Erythroblast (primary cell): Measurements from ENCODE around the gene MRPL57.
"Not testable (repeated sequence)": the region's sequence is repeated elsewhere in the genome, so short reads cannot be mapped to it uniquely, and the experiment has no call there.

ENCODE experiments used
- DNase-seq, 2 experiments: peaks; one replicate each; lab custom pipeline; 2025; lab: John Stamatoyannopoulos, UW
- GATA1 ChIP-seq: IDR thresholded peaks from 2 replicates; pipeline ENCODE4 v1.6.1; 2011; ENCODE audit warnings: low read depth, mild to moderate bottlenecking, control low read depth, low read length, moderate library complexity
- POLR2A ChIP-seq: IDR thresholded peaks from 2 replicates; pipeline ENCODE4 v1.6.1; 2011; ENCODE audit warnings: mild to moderate bottlenecking, low read length

The MRPL57 gene

DNA sequence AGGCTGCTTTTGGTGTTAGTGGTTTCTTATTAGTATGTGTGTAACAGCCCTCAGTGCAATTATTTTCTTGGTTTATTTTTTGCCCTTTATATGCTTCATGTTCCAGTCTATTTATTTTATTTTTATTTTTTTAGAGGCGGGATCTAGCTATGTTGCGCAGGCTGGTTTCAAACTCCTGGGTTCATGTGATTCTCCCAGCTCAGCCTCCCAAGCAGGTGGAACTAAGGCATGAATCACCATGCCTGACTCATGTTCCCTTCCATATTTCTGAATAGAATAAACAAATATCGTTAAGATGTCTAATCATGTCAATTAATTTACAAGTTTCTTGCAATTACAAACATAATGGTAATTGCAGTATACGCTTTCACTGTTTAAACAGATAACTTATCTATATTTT is 11.8 kb upstream of the MRPL57 start:
- DNase-seq = no peak
- TF ChIP-seq POLR2A (no peak), GATA1 (no peak)

DNA sequence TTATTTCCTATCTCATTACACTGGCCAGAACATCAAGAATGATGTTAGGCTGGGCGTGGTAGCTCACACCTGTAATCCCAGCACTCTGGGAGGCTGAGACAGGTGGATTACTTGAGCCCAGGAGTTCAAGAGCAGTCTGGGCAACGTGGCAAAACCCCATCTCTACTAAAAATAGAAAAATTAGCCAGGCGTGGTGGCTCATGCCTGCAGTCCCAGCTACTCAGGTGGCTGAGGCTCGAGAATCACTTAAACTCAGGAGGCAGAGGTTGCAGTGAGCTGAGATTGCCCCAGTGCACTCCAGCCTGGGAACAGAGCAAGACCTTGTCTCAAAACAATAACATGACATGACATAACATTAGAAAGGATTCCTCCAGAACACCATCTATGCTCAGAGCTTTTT is 10.9 kb upstream of the MRPL57 start:
- not testable (repeated sequence) for DNase-seq

DNA sequence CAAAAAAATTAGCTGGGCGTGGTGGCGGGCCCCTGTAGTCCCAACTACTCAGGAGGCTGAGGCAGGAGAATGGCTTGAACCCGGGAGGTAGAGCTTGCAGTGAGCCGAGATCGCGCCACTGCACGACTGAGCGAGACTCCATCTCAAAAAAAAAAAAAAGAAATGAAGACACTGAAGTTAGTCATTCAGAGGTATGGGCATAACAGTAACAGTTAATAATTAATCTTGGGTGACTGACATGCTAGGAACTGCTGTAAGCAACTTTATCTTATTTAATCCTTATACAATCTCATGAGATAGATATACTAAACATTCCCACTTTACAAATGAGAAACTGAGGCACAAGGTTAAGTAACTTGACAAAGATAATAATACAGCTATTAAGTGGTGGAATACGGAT is 5.0 kb upstream of the MRPL57 start:
- TF ChIP-seq GATA1 = no peak
- no peak for TF ChIP-seq POLR2A
- no peak for DNase-seq

DNA sequence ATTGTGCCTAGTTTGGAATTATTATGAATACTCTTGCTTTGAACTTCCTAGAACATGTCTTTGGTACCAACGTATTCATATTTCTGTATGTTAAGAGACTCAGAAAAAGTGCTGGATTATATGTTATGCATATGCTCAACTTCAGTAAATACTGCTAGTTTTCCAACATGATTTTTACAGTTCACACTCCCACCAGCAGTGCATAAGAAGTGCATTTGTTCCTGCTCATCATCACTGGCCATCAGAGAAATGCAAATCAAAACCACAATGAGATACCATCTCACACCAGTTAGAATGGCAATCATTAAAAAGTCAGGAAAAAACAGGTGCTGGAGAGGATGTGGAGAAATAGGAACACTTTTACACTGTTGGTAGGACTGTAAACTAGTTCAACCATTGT is 2.7 kb upstream of the MRPL57 start:
- not testable (repeated sequence) for DNase-seq

DNA sequence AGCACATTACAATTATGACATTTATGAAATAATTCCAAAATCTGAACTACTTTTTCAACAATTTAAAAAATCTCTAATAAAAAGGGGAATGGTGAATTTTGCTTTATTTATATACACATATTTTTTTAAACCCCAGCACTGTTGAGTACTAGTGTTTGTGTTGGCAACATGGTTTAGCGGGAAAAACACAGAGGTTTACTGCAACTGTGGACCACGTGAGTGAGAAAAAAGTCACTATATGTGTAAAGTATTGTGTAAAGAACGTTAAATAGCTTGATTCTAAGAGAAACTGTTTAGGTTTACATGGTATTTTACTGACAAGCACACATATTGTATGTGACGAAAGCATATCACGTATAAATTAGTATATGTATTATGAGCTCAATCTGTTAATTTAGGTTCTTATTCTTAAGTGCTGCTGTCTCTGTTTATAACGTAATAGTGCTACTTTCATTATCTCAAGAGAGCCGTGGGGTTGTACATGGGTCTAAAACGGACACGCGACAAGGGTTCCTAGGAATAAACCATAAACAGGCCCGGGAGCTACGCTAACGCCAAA is 723 bp upstream of the MRPL57 start:
- no peak for TF ChIP-seq GATA1
- no peak for TF ChIP-seq POLR2A

DNA sequence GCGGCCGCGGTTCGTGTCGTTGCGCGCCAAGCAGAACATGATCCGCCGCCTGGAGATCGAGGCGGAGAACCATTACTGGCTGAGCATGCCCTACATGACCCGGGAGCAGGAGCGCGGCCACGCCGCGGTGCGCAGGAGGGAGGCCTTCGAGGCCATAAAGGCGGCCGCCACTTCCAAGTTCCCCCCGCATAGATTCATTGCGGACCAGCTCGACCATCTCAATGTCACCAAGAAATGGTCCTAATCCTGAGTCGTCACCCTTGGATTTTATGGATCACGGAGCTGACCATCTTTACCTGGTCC is 475 bp downstream of the MRPL57 start:
- peak in 1 of 2 experiments; percentile 80 for DNase-seq
- TF ChIP-seq POLR2A (no peak), GATA1 (no peak)

More for the DNA sequence above, 723 bp upstream of the MRPL57 start:
- DNase-seq = peak in 1 of 2 experiments; percentile 57

DNA sequence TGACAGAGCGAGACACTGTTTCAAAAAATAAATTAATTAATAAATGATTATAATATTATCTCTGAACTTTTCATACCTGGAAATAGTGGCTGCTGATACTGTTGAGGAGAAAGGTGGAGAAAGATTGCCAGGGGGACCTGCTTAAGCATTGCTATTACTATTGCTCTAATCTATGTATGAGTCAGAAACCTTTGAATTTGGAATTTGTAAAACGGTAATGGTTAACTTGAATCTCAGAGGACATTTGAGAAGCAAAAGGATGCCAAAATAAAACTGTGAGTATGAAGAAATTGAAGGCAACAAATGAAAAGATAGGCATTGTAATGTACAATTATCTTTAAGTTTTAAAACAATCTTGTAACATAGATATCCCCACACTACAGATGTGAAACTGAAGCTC is 5.2 kb downstream of the MRPL57 start:
- TF ChIP-seq POLR2A (no peak), GATA1 (no peak)
- DNase-seq = no peak

DNA sequence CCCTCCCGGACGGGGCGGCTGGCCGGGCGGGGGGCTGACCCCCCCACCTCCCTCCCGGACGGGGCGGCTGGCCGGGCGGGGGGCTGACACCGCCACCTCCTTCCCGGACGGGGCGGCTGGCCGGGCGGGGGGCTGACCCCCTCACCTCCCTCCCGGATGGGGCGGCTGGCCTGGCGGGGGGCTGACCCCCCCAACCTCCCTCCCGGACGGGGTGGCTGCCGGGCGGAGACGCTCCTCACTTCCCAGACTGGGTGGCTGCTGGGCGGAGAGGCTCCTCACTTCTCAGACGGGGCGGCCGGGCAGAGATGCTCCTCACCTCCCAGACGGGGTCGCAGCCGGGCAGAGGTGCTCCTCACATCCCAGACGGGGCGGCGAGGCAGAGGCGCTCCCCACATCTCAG is 10.0 kb downstream of the MRPL57 start:
- not testable (repeated sequence) for DNase-seq

DNA sequence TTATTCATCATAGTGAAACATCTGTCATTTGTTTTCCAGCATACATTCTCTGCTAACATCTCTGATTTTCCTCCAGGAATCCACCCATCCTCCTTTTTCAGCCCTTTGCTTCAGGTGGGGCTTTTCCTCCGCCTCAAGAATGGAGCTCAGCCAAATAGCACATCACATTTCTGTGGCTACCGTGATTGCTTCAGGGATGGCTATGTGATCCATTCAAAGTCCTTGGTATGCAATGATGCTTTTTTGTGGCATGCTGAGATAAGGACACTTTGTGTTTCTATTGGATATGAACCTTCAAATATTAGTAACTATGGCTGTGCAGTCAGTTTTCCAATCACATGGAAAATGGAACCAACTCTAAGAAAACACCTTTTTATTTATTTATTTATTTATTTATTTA is 18.3 kb downstream of the MRPL57 start:
- not testable (repeated sequence) for DNase-seq

DNA sequence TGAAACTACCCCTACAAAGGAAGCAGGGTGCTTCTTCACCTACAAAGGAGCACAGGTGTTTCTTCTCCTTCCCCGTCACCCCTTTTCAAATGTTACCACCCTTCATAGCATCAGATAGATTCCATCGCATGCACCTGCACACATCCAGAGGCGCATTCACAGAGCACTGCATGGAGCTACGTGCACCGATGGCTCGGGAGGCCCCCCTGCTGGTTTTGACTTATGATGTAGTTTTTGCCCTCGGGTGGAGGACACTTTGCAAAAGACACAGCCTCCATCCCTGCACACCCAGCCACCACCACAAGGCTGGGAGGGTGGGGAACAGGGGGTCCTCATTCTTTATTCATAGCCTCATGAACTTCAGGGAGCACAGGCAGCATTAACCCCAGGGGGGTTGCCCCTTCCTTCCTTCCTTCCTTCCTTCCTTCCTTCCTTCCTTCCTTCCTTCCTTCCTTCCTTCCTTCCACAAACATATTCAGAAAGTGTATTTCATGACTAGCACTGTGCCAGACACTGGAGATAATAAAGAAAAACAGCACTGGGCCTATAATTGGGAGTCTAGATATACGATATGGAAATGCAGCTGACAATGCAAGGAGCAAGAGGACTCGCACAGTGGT is 21.3 kb downstream of the MRPL57 start:
- DNase-seq = not testable (repeated sequence)

DNA sequence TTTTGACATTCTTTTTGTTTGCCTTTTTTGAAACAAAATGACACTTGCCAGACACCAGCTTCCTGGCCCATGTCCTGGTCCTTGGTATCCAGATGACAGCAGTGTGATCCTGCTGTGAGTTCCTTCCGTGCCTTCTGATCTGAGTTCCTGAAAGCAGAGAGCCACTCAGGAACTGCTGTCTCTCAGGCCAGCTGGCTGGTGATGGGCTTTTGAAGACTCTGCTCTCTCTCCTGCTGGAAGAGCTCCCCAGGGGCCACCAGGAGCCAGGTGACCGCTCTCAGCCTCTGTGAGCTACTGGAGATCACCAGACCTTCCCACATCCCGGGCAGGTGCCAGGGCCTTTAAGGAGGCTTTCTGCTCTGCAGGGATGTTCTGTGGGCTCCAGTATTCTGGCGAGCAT is 21.9 kb downstream of the MRPL57 start:
- DNase-seq = not testable (repeated sequence)

DNA sequence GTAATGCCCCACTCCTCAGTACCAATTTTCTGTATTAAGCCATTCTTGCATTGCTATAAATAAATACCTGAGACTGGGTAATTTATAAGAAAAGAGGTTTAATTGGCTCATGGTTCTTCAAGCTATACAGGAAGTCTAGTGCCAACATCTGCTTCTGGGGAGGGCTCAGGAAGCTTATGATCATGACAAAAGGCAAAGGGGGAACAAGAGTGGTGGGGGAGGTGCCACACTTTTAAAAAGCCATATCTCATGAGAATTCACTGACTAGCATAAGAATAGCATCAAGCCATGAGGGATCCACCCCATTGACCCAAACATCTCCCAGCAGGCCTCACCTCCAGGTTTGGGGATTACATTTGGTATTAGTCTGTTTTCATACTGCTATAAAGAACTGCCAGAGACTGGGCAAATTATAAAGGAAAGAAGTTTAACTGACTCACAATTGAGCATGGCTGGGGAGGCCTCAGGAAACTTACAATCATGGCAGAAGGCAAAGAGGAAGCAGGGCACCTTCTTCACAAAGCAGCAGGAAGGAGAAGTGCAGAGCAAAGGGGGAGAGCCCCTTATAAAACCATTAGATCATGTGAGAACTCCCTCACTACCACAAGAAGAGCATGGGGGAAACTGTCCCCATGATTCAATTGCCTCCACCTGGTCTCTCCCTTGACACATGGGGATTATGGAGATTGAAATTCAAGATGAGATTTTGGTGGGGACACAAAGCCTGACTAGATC is 25.2 kb downstream of the MRPL57 start:
- DNase-seq = not testable (repeated sequence)

DNA sequence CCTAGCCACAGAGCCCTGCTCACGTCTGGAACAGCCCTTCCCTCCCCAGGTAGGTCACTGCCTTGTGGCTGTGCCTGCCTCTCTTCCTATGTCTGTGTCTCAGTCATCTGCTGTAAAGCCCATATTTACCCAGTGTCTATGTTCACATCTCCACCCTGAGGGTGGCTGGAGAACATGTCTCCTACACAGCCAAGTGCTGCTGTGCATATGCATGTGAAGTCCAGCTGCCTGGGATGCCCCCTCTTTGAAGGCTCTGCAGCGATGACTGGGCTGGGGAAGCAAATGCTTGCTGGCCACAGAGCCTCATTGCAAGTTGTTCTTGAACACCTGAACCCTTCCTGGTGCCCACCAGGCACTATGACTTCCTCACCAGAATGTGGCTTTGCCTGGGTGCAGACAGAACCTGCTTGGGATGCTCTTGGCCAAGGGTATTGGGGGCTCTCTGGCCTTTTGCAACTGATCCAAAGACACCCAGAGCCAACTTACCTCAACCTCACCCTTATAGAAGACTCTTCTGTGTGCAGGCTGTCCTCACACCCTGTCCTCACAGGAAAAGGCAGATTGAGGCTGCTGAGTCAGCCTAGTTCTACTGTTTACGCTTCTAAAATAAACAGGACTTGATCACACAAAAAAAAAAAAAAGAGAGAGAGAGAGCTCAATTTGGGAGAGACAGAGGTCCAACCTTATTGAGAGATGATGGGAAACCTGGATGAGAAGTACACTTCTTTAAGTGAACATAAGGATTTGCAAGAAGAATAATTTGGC is 26.5 kb downstream of the MRPL57 start:
- no peak for DNase-seq
- no peak for TF ChIP-seq GATA1
- no peak for TF ChIP-seq POLR2A

DNA sequence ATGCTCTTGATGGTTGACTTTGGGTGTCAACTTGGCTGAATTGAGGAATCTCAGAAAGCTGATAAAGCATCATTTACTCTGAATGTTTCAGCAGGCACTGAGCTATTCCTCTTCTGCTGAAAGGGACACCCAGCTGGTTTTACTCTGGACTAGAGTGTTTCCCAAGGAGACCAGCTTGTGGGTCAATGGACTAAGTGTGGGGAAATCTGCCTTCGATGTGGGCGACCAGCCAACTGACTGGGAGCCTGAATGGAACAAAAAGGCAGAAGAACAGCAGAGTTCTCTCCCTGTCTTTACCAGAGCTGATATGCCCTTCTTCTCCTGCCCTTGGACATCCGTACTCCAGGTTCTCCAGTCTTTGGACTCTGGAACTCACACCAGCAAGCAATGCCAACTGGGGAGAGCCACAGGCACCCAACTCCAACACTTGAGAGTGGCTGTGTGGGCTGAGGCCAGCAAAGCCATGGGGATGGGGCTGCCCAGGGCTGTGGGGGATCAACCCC is 32.2 kb downstream of the MRPL57 start:
- no peak for DNase-seq
- no peak for TF ChIP-seq POLR2A
- TF ChIP-seq GATA1 = no peak

DNA sequence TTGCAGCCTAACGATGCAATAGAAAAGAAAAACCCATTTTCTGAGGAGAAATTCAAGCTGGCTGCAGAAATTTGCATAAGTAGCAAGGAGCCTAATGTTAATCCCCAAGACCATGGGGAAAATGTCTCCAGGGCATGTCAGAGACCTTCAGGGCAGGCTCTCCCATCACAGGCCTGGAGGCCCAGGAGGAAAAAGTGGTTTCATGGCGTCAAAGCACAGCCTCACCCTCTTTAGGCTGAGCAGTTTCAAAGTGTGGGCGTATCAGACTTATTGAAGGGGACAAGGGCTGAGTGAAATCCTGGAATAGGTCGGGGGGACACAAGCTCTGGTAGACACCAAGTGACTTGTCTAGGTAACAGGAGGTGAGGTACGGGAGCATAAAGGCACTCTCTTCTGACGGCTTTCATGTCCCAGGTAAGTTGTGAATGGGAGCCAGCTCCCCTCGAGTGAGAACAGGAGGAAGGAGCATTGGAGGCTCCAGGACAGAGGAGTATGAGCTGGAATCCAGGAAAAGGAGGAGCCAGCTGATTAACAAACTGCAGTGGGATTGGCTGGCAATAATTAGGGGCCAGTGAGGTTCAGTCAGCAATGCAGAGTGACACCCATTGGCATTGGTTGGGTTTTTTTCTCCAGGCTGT is 35.8 kb downstream of the MRPL57 start:
- no peak for TF ChIP-seq POLR2A
- TF ChIP-seq GATA1 = no peak

DNA sequence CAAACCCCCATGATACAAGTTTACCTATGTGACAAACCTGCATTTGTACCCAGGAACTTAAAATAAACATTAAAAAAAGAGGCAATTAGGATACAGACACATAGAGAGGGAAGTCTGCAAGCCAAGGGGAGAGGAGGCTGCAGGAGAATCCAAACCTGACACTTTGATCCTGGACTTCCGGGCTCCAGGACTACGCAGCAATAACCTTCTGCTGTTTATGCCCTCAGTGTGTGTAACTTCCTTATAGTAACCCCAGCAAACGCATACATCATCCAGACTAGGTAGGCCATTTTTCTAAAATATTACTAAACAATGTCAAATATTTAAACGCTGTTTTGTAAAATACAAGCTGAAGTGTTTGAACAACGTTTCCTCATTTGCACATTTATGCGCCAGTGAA is 39.0 kb downstream of the MRPL57 start:
- not testable (repeated sequence) for DNase-seq

More for the DNA sequence above, 35.8 kb downstream of the MRPL57 start:
- no peak for DNase-seq
